GM10266 (cell line): ENCODE measurements around the gene TCF7L1.

Experiments
- DNase-seq: peaks from one replicate; pipeline ENCODE4 v3.0.0; 2012; ENCODE audit errors: extremely low spot score
- TF ChIP-seq, protein P1 (sequence below): IDR thresholded peaks from 2 replicates; pipeline ENCODE4 v1.5.1; 2012; ENCODE audit warnings: mild to moderate bottlenecking, low read depth; ENCODE audit not compliant: control insufficient read depth, insufficient read depth; ENCODE audit errors: missing control alignments

Gene TCF7L1

DNA sequence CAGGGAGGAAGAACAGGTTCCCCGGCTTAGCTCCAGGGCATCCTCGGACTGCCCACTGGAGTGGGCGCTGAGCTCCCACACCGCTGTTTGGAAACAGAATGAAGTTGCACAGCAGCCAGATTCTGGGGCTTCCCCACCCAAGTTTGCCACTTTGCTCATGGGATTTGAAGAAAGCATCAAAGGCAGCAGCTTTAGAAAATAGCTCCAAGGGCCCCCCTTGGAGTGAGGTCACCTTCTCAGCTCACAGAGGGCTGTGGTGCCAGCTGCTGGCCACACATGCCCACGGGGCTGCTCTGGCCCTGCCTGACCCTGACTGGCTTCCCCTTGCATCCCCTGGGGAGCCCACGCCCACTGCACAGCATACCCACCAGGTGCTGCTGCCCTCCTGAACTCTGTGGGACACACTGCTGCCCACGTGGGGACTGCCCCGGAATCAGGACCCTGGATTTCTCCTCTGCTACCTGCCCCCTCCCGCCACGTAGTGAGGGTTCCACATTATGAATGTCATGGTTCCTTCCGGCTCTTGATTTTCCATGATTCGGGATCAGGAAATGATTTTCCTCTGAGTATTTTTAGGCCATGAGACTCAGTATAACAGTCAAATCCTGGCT, 124.3 kb downstream of the TCF7L1 start:
- no peak for DNase-seq
- TF ChIP-seq, protein P1, sequence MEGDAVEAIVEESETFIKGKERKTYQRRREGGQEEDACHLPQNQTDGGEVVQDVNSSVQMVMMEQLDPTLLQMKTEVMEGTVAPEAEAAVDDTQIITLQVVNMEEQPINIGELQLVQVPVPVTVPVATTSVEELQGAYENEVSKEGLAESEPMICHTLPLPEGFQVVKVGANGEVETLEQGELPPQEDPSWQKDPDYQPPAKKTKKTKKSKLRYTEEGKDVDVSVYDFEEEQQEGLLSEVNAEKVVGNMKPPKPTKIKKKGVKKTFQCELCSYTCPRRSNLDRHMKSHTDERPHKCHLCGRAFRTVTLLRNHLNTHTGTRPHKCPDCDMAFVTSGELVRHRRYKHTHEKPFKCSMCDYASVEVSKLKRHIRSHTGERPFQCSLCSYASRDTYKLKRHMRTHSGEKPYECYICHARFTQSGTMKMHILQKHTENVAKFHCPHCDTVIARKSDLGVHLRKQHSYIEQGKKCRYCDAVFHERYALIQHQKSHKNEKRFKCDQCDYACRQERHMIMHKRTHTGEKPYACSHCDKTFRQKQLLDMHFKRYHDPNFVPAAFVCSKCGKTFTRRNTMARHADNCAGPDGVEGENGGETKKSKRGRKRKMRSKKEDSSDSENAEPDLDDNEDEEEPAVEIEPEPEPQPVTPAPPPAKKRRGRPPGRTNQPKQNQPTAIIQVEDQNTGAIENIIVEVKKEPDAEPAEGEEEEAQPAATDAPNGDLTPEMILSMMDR: no peak

DNA sequence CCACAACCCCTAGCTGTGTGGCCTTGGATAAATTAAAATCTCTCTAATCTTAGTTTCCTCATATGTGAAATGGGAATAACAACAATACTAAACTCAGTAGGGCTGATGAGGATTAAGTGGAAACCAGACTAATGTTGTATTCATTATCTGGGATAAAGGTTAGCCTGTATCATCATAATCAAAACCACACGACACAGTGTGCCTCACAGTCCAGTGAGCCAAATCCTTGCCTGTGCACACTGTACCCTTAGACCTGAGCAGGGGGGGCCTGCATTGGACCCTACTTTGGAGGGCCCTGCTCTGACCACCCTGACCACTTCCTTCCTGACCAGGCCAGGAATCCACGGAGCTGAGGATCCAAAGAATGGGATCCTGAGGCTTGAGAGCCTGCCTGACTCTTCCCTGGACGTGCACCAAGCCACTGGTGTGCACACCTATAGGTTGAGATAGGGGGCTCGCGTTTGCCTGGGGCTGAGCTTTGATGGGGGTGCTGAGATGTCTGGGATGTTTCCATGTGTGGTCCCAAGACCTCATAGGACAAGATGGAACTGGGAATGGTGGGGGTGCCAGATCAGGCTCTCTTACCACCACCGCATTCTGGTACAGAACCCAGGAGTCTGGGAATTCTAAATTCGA, 124.9 kb downstream of the TCF7L1 start:
- TF ChIP-seq, protein P1: no peak

DNA sequence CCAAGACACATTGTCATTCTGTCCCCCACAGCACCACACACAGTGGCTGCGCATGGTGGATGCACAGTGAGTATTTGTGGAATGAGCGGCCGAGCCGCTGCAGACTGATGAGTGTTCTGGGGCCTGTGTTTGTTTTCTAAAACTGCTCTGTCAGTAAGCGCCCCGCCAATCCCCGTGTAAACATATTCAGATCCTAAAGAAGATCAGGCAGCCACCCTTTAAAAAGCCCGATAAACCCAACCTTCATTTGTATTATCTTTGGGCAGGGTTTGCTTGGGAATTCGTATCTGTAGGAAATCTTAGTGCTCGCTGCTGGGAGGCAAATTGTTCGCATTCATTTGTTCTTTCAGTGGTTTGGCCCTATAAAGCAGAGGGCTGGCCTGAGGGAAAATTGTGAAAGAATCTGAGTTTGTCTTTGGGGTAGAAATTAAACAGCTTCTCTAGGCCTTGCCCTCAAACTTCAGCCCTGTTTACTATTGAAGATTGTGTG, 126.0 kb downstream of the TCF7L1 start:
- DNase-seq: no peak
- TF ChIP-seq, protein P1: no peak

More for the DNA sequence above, 124.9 kb downstream of the TCF7L1 start:
- DNase-seq: no peak

DNA sequence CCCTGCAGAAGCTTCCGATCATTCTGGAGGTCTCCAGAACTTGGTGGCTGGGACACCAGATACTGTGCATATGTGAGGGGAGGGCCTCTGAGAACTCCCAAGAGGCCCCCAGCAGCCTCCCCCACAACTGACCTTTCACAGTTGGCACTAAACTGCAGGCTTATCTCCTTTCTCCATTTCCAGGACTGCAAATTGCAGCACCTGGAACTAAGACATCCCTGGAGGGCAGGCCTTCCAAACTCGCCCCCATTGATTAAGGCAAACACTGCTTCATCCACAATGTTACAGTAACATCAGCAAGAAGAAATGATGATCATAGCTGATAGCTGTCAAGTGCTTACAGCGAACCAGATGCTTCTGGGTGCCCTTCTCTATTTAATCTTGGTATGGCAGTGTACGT, 126.7 kb downstream of the TCF7L1 start:
- TF ChIP-seq, protein P1: no peak
- DNase-seq: no peak

DNA sequence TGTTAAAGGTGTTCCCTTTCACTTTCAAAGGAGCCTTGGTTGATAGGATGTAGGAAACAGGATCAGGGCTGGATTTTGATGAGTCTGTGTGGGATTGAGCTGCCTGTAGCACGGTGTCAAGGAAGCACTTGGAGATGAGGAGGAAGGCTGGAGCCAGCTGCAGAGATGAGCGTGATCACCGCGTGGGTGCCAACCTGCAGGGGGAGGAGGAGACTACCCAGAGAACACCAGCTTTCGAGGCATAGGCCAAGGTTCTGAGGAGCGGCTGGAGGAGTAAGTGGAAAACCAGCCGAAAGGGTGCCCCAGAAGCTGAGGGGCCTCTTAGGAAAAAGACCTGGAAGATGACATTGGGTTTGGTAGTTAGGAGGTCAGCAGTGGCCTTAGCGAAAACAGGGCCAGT, 130.4 kb downstream of the TCF7L1 start:
- TF ChIP-seq, protein P1: no peak
- no peak for DNase-seq

DNA sequence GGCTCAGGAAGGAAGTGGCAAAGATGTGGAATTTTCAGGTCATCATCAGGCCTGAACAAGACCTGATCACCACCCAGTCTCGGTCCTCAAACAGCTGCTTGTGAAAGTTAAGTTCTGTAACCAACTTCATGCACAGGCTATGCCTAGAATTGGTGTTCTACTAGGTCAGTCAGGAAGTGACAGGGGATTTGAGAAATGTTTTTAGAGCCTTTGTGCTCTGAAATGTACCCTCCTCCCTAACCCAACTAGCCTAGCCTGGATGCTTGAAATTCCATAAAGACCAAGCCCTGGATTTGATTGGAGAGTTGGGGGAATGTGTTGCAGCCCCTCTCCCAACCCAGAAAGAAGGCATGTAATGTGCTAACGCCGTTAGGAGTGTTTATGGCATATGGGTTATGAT, 131.3 kb downstream of the TCF7L1 start:
- DNase-seq: no peak
- TF ChIP-seq, protein P1: no peak

DNA sequence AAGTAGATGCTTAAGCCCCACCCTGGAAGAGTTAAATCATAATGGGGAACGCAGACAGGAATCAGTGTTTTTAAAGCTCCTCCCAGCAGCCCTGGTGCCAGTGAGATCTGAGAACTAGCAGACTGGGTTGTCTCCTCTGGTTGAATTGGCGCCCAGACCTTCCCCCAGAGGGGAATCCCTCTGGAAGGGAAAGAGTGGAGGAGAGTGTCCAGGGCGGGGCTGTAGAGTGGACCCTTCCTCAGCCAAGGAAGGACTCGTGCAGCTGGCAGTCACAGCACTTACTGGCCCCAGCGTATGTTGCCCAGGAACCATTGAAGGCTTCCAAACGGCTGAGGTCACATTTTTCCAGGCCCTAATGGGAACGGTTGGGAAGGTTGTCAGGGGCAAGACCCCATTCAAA, 132.1 kb downstream of the TCF7L1 start:
- TF ChIP-seq, protein P1: no peak

More for the DNA sequence above, 132.1 kb downstream of the TCF7L1 start:
- no peak for DNase-seq
